Brain microvascular endothelial cell (primary cell): ENCODE data around the gene ECEL1.

ENCODE experiments used
- DNase-seq: peaks from one replicate; pipeline ENCODE4 v3.0.0-alpha.2; 2020
- H3K27ac ChIP-seq: fragments of 250-450 bp; sonication (Bioruptor Pico); 2 replicates; pipeline ENCODE4 v1.5.1; 2020; ENCODE audit warnings: mild to moderate bottlenecking, moderate library complexity
- H3K27me3 ChIP-seq: fragments of 250-450 bp; sonication (Bioruptor Pico); replicated peaks from 2 replicates; pipeline ENCODE4 v1.5.1; 2020; ENCODE audit warnings: mild to moderate bottlenecking
- H3K36me3 ChIP-seq: fragments of 250-450 bp; sonication (Bioruptor Pico); replicated peaks from 2 replicates; pipeline ENCODE4 v1.5.1; 2020; ENCODE audit warnings: mild to moderate bottlenecking
- H3K4me3 ChIP-seq: 2 replicates; pipeline ENCODE4 v1.5.1; 2011; ENCODE audit warnings: low read depth, mild to moderate bottlenecking, control low read depth, low read length, moderate library complexity
- in situ Hi-C: cut with HindIII; loops from 2 replicates; pipeline ENCODE4 v1.10.0; 2017; ENCODE audit warnings: low sequenced_read_pairs, low pct_ligation_motif_present
- TF ChIP-seq, protein P1 (sequence below): IDR thresholded peaks from 2 replicates; pipeline ENCODE4 v1.5.1; 2011; ENCODE audit warnings: low read depth, mild to moderate bottlenecking, moderate library complexity, low read length, control low read depth, inconsistent platforms; ENCODE audit errors: missing control alignments

The ECEL1 gene

DNA sequence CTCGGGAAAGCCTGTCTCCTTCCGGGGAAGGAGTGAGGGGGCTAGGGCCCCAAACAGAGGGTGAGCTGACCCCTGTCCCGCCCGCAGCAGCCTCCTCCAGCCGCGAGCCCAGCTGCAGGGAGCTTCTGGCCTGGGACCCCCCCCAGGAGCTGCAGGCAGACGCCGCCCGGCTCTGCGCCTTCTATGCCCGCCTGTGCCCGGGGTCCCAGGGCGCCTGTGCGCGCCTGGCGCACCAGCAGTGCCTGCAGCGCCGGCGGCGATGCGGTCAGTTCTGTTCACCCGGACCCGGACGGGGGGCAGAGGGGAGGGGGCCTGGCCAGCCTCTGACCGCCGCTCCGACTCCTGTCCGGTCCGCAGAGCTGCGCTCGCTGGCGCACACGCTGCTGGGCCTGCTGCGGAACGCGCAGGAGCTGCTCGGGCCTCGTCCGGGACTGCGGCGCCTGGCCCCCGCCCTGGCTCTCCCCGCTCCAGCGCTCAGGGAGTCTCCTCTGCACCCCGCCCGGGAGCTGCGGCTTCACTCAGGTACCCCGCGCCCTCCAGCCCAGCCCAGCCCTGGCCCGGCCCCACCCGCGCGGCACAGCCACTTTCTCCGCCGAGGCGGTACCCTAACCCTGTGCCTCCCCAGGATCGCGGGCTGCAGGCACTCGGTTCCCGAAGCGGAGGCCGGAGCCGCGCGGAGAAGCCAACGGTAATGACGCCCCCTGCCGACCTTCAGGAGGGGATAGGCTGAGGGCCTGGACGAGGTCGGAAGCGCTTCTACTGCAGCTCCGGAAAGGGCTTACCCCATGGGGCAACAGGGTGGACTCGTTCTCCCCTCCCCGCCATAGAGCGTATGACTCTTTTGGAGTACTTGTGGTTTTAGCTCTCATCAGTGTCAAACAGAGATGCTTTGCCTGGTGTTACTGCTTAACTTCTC lies 36.3 kb upstream of the ECEL1 start:
- Histone ChIP-seq H3K27me3 (peaks cover 51% of the 10 kb centered on the region), H3K27ac (no peak overlapping the region), H3K4me3 (no peak overlapping the region), H3K36me3 (no peaks in the 10 kb centered on the region)
- DNase-seq: no peak
- TF ChIP-seq, protein P1, sequence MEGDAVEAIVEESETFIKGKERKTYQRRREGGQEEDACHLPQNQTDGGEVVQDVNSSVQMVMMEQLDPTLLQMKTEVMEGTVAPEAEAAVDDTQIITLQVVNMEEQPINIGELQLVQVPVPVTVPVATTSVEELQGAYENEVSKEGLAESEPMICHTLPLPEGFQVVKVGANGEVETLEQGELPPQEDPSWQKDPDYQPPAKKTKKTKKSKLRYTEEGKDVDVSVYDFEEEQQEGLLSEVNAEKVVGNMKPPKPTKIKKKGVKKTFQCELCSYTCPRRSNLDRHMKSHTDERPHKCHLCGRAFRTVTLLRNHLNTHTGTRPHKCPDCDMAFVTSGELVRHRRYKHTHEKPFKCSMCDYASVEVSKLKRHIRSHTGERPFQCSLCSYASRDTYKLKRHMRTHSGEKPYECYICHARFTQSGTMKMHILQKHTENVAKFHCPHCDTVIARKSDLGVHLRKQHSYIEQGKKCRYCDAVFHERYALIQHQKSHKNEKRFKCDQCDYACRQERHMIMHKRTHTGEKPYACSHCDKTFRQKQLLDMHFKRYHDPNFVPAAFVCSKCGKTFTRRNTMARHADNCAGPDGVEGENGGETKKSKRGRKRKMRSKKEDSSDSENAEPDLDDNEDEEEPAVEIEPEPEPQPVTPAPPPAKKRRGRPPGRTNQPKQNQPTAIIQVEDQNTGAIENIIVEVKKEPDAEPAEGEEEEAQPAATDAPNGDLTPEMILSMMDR: peak; percentile 48
- in situ Hi-C loops: no loop called here

DNA sequence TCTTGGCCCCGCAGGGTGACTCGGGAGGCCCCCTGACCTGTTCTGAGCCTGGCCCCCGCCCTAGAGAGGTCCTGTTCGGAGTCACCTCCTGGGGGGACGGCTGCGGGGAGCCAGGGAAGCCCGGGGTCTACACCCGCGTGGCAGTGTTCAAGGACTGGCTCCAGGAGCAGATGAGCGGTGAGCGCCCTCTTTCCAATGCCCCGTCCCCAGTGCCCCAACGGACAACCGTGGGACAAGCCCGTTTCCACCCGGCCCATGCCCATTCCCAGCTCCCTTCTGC lies 35.7 kb upstream of the ECEL1 start:
- Histone ChIP-seq H3K4me3 (no peak overlapping the region), H3K27me3 (peaks cover 54% of the 10 kb centered on the region), H3K27ac (no peak overlapping the region), H3K36me3 (no peaks in the 10 kb centered on the region)
- TF ChIP-seq, protein P1: no peak
- in situ Hi-C loops: no loop called here
- DNase-seq: no peak

DNA sequence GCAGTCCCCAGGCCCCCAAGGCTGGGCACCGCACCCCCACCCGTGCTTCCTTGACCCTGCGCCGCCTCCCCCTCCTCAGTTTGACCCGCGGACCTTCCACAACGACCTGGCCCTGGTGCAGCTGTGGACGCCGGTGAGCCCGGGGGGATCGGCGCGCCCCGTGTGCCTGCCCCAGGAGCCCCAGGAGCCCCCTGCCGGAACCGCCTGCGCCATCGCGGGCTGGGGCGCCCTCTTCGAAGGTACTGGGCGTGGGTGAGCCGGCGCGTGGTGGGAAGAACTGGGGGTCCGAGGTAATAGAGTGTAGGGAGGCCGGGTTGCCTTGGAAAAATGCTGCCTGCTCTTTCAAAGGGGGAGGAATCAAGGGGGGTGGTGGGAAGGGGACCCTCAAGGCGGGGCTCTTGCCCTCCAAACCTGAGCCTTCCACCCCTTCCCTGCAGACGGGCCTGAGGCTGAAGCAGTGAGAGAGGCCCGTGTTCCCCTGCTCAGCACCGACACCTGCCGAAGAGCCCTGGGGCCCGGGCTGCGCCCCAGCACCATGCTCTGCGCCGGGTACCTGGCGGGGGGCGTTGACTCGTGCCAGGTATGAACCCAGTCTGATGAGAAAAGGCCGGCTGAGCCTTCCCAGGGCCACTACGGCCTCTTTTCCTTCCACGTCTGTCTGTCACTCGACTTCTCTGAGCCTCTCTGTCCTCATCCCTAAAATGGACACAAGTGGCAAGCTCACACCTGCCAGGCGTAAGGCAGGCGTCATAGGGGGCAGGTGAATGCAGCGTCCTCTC lies 35.2 kb upstream of the ECEL1 start:
- Histone ChIP-seq H3K27ac (no peak overlapping the region), H3K36me3 (no peaks in the 10 kb centered on the region), H3K4me3 (no peak overlapping the region), H3K27me3 (peaks cover 56% of the 10 kb centered on the region)
- DNase-seq: no peak
- TF ChIP-seq, protein P1: no peak
- in situ Hi-C loops: no loop called here

DNA sequence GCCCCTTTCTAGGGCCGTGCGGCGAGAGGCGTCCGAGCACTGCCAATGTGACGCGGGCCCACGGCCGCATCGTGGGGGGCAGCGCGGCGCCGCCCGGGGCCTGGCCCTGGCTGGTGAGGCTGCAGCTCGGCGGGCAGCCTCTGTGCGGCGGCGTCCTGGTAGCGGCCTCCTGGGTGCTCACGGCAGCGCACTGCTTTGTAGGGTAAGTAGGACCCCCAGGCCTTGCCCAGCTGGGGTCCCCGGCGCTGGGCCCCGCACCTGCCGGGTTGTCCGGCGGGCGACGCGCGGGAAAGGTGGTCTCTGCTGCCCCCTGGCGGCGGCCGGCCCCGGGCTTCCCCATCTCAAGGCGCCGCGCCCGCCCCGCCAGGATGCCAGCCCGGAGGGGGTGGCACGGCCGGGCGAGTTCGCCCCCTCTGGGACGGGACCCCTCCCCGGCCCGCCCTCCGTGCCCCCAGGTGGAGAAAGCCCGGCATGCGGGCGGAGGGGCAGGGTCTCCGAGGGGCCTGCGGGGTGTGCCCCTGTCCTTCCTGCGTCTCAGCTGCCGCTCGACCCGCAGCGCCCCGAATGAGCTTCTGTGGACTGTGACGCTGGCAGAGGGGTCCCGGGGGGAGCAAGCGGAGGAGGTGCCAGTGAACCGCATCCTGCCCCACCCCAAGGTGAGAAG lies 34.5 kb upstream of the ECEL1 start:
- H3K36me3 ChIP-seq: no peaks in the 10 kb centered on the region
- peaks cover 57% of the 10 kb centered on the region for H3K27me3 ChIP-seq
- no peak for DNase-seq
- no peak overlapping the region for H3K4me3 ChIP-seq
- H3K27ac ChIP-seq: no peak overlapping the region
- TF ChIP-seq, protein P1: peak; percentile 41
- in situ Hi-C loops: no loop called here

DNA sequence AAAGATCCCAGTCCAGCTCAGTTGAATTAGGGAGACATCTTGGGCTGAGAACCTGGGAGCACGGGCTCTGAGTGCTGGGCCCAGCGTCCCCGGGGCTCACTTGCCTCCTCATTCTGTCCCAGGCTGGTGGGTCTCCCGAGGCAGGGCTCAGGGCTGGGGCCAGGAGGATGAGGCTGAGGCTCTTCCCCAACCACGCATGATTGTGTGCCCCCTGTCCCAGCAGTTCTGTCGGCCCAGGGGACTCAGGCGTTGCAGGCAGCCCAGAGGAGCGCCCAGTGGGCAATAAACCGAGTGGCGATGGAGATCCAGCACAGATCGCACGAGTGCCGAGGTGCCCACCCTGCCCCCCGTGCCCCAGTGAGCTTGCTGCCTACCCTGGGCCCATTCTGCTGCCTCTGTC lies 33.5 kb upstream of the ECEL1 start:
- Histone ChIP-seq H3K27me3 (peaks cover 57% of the 10 kb centered on the region), H3K36me3 (no peaks in the 10 kb centered on the region), H3K27ac (no peak overlapping the region), H3K4me3 (no peak overlapping the region)
- DNase-seq: no peak
- in situ Hi-C loops: no loop called here
- TF ChIP-seq, protein P1: no peak
